NCI-H128 (cell line): ENCODE measurements around the gene GAB3.
"Not testable (repeated sequence)": the region's sequence is repeated elsewhere in the genome, so short reads cannot be mapped to it uniquely, and the experiment has no call there.

Experiments used
- DNase-seq: peaks from one replicate; lab custom pipeline; 2025; ENCODE audit not compliant: unreplicated experiment; lab: John Stamatoyannopoulos, UW

Gene GAB3

DNA sequence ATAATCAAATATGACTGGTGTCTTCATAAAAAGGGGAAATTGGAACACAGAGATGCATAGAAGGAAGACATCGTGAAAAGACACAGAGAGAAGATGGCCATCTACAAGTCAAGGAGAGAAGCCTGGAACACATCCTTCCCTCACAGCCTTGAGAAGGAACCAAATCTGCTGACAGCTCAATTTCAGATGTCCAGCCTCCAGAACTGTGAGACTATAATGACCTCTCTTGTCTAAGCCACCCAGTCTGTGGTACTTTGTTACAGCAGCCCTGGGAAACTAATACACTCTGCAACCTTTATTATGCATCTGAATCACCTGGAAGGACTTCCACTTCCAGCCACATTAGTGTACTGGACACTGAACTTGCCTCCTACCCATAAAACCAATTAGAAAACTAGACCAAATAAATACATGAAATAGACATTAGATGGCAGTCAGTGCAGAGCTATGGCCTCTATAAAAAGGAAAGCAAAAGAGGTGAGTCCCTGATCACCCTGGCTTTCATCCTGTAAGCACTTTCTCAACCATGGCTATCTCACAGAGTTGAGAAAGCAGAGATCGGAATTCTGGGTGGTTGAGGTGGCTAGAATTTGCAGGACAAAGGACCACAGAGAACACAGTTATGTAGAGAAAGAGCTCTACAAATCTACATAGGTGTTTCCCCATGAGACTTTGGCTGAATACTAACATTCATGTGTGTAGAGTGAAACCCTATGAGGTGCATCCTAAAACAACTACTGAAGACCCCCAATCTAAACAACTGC, 25.7 kb downstream of the GAB3 start:
- no peak for DNase-seq

DNA sequence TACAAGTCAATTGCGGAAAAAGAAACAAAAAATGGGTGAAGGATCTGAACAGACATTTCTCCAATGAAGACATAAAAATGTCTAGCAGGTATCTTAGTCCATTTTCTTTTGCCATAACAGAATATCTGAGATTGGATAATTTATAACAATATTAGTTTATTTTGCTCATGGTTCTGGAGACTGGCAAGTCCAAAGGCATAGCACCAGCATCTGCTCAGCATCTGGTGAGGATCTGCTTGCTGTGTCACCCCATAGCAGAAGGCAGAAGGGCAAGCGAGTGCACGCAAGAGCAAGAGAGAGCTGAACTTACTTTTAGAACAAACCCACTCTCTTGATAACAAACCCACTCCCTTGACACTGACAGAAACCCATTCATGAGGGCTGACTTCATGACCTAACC, 29.7 kb downstream of the GAB3 start:
- DNase-seq = no peak

DNA sequence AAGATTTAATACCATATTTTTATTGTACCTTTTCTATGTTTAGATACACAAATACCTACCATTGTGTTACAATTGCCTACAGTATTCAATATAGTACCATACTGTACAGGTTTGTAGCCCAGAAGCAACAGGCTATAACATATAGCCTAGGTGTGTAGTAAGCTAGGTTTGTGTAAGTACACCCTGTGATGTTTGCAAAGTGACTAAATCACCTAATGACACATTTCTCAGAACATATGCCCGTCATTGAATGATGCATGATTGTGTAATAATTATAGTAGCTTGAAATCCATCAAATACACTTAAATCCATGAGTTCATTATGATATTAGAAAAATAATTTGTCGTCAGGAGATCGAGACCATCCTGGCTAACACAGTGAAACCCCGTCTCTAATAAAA, 30.8 kb downstream of the GAB3 start:
- DNase-seq = no peak

DNA sequence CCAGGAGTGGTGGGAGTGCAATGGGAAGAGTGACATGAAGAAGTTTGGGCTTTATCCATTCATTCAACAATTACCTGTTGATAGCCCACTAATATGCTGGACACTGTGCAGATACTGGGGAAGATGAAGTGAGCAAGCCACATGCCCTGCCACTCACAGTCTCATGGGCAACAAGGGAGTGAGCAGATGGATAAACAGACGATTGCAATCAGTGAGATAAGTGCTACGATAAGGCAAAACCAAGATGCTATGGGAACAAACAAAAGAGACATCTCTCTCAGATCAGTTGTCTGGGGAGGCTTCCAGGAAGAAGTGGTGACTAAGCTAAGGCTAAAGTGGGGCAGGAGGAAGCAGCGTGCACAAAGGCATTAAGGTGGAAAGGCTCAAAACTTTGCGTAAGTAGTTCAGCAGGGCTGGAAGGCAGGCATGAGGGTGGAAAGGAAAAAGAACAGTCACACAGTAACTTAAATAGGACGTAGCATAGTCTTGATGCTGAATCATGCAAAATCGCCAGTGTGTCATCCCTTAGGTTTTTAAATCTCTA, 31.7 kb downstream of the GAB3 start:
- DNase-seq = no peak

DNA sequence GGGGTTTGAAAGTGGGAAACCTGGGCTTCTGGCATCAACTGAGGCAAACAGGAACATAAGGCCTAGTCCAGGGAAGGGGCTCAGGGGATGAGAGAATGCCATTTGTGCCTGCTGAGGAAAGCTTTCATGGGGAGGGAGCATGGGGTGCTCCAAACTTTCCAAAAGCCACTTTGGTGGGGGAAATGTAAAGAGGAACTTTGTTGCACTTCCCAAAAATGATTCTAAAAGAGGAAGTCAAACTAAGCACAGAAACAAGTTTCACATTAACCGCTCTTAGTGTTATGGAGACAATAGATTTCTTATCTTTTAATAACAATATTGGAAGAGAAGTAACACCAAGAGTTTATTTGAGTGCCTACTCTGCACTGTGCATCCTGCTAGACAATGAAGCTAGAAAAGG, 32.3 kb downstream of the GAB3 start:
- DNase-seq = no peak

DNA sequence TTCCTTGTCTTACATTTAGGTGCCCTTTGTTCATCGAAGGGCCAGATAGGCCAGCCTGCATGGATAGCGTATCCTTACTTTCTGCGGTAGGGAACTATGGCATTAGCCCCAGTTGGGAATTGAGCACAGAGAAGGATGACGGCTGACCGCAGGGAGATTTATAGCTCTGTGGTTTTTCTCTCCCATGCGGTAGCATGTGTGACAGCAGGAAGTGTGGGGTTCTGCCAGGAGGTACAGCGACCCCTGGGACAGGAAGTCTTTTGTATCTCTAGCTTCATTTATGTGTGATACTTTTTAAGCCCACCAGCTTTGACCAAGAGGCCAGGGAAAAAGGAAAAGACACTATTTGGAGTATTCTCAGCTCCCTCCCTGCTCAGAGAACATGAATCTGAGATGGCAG, 33.1 kb downstream of the GAB3 start:
- peak; percentile 64 for DNase-seq

DNA sequence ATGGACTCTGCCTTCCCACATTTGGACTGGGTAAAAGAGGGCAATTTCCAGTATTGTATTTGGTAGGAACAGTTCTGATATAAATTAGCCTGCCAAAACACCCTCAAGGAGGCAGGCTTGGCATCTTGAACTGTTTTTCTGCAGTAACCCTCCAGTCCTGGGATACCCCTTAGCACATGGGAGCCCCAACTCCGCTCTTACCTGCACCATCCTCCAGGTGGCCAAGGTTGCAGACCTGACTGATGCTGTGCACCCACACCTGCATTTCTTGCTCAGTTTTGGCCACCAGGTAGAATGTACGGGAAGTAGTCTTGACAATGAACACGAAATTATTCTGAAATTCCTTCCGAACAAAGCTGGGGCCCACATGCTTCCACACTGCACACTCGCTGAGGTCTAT, 35.1 kb downstream of the GAB3 start:
- no peak for DNase-seq

DNA sequence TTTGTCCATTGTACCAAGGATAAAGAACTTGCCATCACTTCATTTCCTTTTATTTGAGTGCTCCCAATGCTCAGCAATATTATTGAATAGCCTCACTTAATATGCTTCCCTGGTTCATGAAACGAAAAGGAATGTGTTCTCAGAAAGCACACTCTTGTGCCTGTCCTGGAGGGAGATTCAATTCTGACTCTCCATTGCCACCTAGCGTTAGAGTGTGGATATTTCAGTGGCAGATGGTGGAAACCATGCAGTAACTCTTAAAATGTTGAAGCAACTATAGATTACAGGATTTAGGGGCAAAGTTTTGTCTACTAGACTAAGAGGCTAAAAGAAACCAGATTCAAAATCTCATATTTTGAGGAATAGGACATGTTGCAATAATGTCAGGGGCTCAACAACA, 36.0 kb downstream of the GAB3 start:
- no peak for DNase-seq

DNA sequence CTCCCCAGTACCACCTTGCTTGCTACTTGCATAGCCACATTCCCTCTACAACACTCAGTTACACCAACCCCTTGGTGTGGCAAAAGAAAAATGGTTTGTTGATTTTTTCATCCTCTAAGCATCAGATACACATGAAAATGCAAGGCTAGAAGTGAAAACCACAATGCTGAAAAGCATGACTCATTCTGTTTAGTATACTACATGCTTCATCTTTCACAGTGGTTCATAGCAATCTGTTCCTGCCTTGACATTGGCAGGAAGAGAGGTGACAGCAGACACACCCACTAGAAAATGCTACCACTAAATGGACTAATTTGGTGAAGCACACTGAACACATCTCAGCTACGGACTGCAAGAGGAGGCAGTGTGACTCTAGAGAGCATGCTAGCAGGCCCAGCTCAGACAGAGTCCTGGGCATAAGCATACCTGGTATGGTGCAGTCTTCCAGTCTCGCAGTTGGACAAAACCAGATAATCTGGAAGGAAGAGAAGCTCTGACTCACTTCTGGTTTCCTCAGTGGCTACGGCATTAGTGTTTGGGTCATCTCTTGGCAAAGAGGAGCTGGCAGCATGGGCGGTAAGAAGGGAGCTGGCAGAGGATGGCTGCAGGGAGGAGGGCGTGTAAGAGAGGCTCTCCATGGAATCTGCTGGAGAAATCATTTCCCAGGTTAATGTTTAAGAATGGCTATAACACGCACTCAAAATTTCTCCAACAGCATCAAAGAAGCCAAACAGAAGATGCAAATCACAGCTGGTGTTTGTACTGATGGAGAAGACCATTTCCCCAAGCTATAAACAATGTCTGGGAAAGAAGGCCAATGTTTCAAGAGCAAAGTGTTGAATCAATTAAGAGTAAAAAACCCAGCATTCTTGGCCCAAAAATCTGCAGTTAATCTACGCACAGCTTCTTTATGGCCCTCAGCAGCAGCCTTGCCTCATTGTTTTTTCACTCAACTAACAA, 37.8 kb downstream of the GAB3 start:
- no peak for DNase-seq

DNA sequence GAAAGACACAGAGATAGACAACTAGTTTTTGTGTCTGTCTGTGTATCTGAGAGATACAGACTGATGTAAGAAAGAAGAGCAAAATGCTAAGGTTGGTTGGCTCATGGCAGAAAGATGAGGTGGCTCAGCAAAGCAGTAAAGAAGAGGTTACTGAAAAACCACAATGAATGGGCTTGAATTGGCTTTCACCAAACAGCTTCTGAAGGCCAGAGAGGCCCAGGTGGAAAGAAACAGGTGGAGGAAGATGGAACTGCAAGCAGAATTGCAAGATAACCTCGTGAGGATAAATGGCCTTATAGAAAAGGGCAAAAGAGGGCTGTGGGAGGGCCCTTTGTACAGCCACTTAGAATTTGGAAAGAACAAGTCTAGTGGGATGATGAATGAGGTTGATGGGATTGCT, 39.6 kb downstream of the GAB3 start:
- no peak for DNase-seq

DNA sequence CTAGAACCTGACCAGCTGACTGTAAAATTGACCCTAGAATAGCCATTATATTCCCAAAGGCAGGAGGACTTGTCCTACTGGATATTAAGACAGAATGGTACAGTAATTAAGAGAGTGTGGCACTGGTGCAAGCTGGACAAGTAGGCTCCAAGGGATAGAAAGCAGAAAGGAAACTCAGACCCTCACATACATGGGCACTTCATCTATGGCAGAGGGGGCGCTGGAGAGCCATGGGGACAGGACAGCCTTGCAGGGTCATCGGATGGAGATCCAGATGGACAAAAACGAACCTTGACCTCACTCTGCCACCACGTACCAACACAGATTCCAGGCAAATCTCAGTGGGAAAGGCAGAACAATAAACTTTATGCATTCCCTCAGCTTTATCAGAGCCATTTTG, 40.6 kb downstream of the GAB3 start:
- no peak for DNase-seq

DNA sequence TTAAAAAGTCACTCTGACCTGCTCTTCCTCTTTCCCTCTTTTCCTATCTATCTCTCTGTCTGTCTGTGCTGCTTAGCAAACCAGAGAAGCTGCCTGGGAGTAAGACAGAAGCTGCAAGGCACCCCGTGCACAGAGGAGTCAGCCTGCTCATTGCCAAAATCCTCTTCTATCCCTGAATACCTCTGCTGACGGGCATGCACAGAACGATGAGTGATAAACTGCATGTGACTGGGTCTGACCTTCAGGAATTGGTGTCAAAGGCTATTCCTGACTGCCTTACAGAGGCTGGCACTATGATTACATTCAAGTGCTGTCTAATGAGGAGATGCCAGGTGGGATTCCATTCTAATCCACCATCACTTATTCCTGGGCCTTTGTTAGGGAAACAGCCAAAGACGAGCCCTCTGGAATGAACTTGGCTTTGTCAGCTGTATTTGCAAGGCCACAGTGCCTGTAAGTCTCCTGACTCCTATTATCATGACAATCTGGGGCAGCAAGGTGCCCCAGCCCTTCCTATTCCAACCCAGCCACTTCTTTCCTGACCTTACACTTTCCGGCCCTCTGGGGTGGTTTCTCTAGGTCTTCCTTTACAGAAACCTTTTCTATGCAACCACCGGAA, 52.1 kb downstream of the GAB3 start:
- no peak for DNase-seq

DNA sequence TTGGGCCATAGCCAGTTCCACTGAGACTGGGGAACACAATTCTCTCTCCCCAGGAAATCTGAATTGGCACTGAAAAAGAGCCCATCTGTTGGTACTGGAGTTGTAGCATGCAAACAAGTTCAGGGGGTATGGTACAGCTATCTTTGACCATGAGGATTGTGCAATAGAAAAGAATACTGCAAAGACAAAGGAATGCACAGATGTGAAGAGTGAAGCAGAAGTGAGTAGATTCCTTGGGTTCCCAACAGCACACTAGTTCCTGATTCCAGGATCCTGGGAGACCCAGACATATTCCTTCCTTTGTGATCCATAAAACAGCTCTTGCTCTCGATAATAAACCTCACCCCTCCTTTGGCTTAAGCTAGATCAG, 54.2 kb downstream of the GAB3 start:
- DNase-seq = no peak

DNA sequence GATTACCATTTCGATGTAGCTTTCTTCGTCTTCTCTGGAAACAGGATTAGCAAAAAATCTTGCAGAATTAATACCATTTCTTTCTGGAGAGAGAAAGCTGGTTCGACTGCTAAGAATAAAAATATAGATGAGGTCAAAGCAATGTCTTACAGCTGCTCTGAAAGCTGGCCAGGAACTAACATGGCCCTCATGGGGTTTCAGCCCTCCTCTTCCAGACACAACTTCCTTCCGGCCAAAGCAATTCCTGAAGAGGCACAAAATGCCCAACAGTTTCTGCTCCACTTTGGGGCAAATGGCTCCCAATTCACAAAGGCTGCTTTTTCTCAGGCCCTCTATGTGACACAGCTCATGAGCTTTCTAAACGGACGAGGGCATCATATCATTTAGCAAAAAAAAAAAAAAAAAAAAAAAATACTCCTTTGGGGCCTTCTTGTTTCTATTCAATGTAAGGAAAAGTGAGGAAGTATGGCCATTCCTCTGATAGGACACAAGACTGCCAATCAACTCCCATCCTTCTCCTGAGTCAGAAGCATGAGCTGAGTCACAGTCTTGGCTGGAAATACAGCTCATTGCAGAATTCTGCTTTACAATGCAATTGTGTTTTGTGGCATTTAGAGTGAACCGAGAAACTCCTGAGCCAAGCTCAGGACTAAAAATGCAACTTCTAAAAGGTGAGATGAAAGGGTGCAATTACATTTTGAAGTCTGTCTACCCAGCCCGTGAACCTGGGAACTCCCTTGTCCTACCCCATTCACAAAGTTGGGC, 54.8 kb downstream of the GAB3 start:
- DNase-seq = no peak

DNA sequence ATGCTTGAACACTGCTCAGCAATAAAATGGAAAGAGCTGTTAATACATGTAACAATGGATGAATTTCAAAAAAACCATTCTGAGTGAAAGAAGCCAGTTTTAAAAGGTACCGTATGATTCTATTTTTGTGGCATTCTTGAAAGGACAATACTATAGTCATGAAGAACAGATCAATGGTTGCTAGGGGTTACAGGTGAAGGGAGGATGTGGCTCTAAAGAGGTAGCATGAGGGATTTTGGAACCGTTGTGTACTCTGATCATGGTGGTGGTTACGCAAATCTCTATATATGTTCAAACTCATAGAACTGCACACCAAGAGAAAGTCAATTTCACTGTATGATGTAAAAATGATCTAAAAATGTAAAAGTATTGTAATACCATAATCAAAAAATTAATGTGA, 57.5 kb downstream of the GAB3 start:
- DNase-seq = no peak

DNA sequence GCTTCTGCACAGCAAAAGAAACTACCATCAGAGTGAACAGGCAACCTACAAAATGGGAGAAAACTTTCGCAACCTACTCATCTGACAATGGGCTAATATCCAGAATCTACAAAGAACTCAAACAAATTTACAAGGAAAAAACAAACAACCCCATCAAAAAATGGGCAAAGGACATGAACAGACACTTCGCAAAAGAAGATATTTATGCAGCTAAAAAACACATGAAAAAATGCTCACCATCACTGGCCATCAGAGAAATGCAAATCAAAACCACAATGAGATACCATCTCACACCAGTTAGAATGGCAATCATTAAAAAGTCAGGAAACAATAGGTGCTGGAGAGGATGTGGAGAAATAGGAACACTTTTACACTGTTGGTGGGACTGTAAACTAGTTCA, 60.4 kb downstream of the GAB3 start:
- not testable (repeated sequence) for DNase-seq

DNA sequence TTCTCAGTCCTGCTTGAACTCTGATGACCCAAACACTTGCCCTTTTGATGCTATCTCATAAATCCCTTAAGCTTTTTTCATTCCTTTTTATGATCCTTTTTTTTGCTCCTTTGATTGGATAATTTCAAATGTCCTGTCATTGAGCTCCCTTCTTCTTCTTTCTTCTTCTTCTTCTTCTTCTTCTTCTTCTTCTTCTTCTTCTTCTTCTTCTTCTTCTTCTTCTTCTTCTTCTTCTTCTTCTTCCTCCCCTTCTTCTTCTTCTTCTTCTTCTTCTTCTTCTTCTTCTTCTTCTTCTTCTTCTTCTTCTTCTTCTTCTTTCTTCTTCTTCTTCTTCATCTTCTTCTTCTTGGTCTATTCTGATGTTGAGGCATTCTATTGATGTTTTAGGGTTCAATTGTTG, 78.8 kb downstream of the GAB3 start:
- not testable (repeated sequence) for DNase-seq

DNA sequence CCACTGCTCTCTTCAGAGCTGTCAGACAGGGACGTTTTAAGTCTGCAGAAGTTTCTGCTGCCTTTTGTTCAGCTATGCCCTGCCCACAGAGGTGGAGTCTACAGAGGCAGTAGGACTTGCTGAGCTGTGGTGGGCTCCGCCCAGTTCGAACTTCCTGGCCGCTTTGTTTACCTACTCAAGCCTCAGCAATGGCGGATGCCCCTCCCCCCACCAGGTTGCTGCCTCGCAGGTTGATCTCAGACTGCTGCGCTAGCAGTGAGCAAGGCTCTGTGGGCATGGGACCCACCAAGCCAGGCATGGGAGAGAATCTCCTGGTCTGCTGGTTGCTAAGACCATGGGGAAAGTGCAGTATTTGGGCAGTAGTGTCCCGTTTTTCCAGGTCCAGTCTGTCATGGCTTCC, 80.0 kb downstream of the GAB3 start:
- DNase-seq = not testable (repeated sequence)

DNA sequence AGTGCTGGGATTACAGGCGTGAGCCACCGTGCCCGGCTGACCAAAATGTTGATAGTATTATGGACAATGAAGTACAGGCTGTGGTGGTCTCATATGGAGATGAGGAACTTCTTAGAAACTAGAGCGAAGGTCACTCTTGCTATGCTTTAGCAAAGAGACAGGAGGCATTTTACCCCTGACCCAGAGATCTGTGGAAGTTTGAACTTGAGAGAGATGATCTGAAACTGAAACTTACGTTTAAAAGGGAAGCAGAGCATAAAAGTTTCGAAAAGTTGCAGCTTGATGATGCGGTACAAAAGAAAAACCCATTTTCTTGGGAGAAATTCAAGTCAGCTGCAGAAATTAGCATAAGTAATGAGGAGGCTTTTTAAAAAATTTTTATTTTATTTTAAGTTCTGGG, 89.0 kb downstream of the GAB3 start:
- no peak for DNase-seq

DNA sequence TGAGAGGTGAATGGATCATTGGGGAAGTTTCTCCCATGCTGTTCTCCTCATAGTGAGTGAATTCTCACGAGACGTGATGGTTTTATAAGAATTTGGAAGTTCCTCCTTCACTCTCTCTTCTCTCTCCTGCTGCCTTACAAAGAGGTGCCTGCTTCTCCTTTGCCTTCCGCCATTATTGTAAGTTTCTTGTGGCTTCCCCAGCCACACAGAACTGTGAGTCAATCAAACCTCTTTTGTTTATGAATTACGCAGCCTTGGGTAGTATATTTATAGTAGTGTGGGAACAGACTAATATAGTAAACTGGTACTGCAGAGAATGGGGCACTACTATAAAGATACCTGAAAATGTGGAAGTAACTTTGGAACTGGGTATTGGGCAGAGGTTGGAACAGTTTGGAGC, 89.7 kb downstream of the GAB3 start:
- DNase-seq = no peak

DNA sequence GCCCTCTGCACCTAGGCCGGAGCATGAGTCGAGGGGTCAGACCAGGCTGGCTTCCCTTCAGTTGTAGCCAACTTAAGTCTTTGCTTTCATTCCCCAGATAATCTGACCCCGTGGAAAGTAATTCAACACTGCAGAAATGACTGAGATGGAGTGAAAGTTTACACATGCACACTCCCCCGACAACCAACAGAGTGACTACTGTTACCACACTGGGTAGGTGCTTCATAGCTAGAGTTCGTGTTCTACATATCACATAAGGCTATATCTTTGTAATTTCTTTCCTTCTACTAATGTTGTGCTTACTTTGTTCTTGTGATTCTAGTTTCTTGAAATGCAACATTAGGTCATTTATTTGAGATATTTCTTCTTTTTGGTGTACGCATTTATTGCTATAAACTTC, 90.3 kb downstream of the GAB3 start:
- DNase-seq = no peak
